HG03097 (cell line): ENCODE results near the gene OLIG2.

Source experiments
- ATAC-seq: cut with Tn5 transposase; IDR thresholded peaks from one replicate; pipeline ENCODE4 v1.9.1; 2021; ENCODE audit not compliant: unreplicated experiment, low FRiP score

OLIG2 gene

GRCh38 chr21:33032434-33033047, 6.8 kb downstream of the OLIG2 start:
- no peak for ATAC-seq

GRCh38 chr21:33033094-33033951, 7.6 kb downstream of the OLIG2 start:
- no peak for ATAC-seq

- no peak for ATAC-seq
Observed at GRCh38 chr21:33033961-33034413, 8.3 kb downstream of the OLIG2 start.

GRCh38 chr21:33035147-33035546, 9.4 kb downstream of the OLIG2 start:
- no peak for ATAC-seq

- no peak for ATAC-seq
Observed at GRCh38 chr21:33036430-33037162, 10.9 kb downstream of the OLIG2 start.

- ATAC-seq, result no peak
Observed at GRCh38 chr21:33037501-33037900, 11.8 kb downstream of the OLIG2 start.

GRCh38 chr21:33039536-33039935, 13.8 kb downstream of the OLIG2 start:
- ATAC-seq, result no peak

- ATAC-seq, result no peak
Observed at GRCh38 chr21:33040215-33040614, 14.5 kb downstream of the OLIG2 start.

- no peak for ATAC-seq
Observed at GRCh38 chr21:33041981-33042380, 16.2 kb downstream of the OLIG2 start.

- ATAC-seq, result no peak
Observed at GRCh38 chr21:33042812-33043211, 17.1 kb downstream of the OLIG2 start.

GRCh38 chr21:33046455-33046854, 20.7 kb downstream of the OLIG2 start:
- no peak for ATAC-seq

GRCh38 chr21:33047231-33047630, 21.5 kb downstream of the OLIG2 start:
- ATAC-seq, result no peak

GRCh38 chr21:33051925-33052324, 26.2 kb downstream of the OLIG2 start:
- no peak for ATAC-seq

- ATAC-seq, result no peak
Observed at GRCh38 chr21:33053951-33054350, 28.2 kb downstream of the OLIG2 start.

- no peak for ATAC-seq
Observed at GRCh38 chr21:33055991-33056390, 30.3 kb downstream of the OLIG2 start.

- ATAC-seq, result no peak
Observed at GRCh38 chr21:33057385-33057940, 31.7 kb downstream of the OLIG2 start.

GRCh38 chr21:33058527-33058926, 32.8 kb downstream of the OLIG2 start:
- no peak for ATAC-seq

- no peak for ATAC-seq
Observed at GRCh38 chr21:33058957-33059356, 33.2 kb downstream of the OLIG2 start.

- ATAC-seq, result no peak
Observed at GRCh38 chr21:33059380-33059841, 33.7 kb downstream of the OLIG2 start.

GRCh38 chr21:33061233-33061632, 35.5 kb downstream of the OLIG2 start:
- ATAC-seq, result no peak

- no peak for ATAC-seq
Observed at GRCh38 chr21:33063375-33063883, 37.7 kb downstream of the OLIG2 start.
